ENCODE data around the gene C8B.

GRCh38 chr1:56973923-56974742 lies 8.3 kb upstream of the C8B start:
- TF ChIP-seq CTCF (IDR thresholded peaks at IDR 0.05 in 2 of 3, conservative IDR thresholded peaks at IDR 0.05 in 1 of 3; ENCODE audit: borderline replicate concordance in 1 of 3, insufficient read depth in 1 of 3, low read depth in 2 of 3, low read length in 2 of 3), result no peak
- no peak for TF ChIP-seq TCF7L2 (IDR thresholded peaks at IDR 0.05; ENCODE audit: borderline replicate concordance, extremely low read depth, insufficient read depth, insufficient read length)
- no peak for TF ChIP-seq EZH2phosphoT487 (IDR thresholded peaks at IDR 0.05; ENCODE audit: borderline replicate concordance)
- TF ChIP-seq RAD21 (IDR thresholded peaks at IDR 0.05; ENCODE audit: low read depth), result no peak
- TF ChIP-seq REST (IDR thresholded peaks at IDR 0.05; ENCODE audit: low read depth), result no peak
